IMR-90 (cell line): ENCODE results near the gene CCL5. TPM values are rescaled to one million over a fixed set of nuclear protein-coding genes. Genes with fewer than 3 reads are reported as not detected.

Source experiments
- microRNA-seq, 2 experiments: library from miRNA; stranded (forward) in 1 of 2; unstranded in 1 of 2; fragments of 10-50 nt in 1 of 2; fragments of <30 nt in 1 of 2; gene quantifications in 1 of 2; microRNA quantifications in 1 of 2; one replicate each; pipeline versions ENCODE3 to v1.1.0; 2013 to 2020; ENCODE audit not compliant: insufficient read depth in 1 of 2, insufficient read length in 1 of 2, unreplicated experiment in 1 of 2
- polyA plus RNA-seq, 3 experiments: library from polyadenylated mRNA; depleted of rRNA; stranded (reverse); fragments of >200 nt; gene quantifications; 2 replicates each; pipeline ENCODE4 v1.2.3, GENCODE V29; 2012; ENCODE audit warnings: low replicate concordance in 1 of 3
- small RNA-seq, 5 experiments: library from RNA; depleted of rRNA; stranded (forward); fragments of <200 nt; gene quantifications; one replicate each; pipeline ENCODE3, GENCODE V24; 2012
- total RNA-seq: library from RNA; depleted of rRNA; stranded (reverse); fragments of >200 nt; gene quantifications from 2 replicates; pipeline ENCODE4 v1.2.3, GENCODE V29; 2012; rRNA removed

The CCL5 gene
- total and polyA plus RNA-seq, 2 of the 4 experiments (the other 2 are of a cell fraction), result not detected

Small RNAs within 50 kb of the gene (microRNA-seq; reads per million reads assigned to microRNA genes)
- 9.3 reads per million for gene RF00100 (ENCODE audit: insufficient read depth, insufficient read length)

Small RNAs within 50 kb of the gene (small RNA-seq; reads per million reads assigned to genes)
- gene RF00100, result 4.5 to 50.6 (median 30.1) reads per million in 5 experiments

Other genes with a start within 250 kb of the CCL5 start
- 3.6 and 4.7 TPM in 2 replicates for gene RASL10B, start 148.7 kb downstream of the CCL5 start, total RNA-seq
- gene RASL10B, start 148.7 kb downstream of the CCL5 start, polyA plus RNA-seq (2012; rRNA removed), result 4.1 and 4.4 TPM in 2 replicates
- not detected in 2 replicates for gene GAS2L2, start 127.1 kb downstream of the CCL5 start, total RNA-seq
- 0.02 and 0.03 TPM in 2 replicates for gene GAS2L2, start 127.1 kb downstream of the CCL5 start, polyA plus RNA-seq (2012; rRNA removed)
- not detected in 2 replicates for gene C17orf50, start 119.5 kb downstream of the CCL5 start, total RNA-seq
- gene C17orf50, start 119.5 kb downstream of the CCL5 start, polyA plus RNA-seq (2012; rRNA removed), result not detected in 2 replicates
- 0.18 TPM in 1 of 2 replicates, not detected in the other for gene MMP28, start 84.7 kb downstream of the CCL5 start, total RNA-seq
- not detected in 2 replicates for gene MMP28, start 84.7 kb downstream of the CCL5 start, polyA plus RNA-seq (2012; rRNA removed)
- gene TAF15, start 70.9 kb downstream of the CCL5 start, total RNA-seq, result 46.8 and 47.2 TPM in 2 replicates
- 69.8 and 98.0 TPM in 2 replicates for gene TAF15, start 70.9 kb downstream of the CCL5 start, polyA plus RNA-seq (2012; rRNA removed)
- gene HEATR9, start 11.5 kb downstream of the CCL5 start, total RNA-seq, result not detected in 2 replicates
- gene HEATR9, start 11.5 kb downstream of the CCL5 start, polyA plus RNA-seq (2012; rRNA removed), result not detected in 2 replicates
- gene RDM1, start 50.4 kb upstream of the CCL5 start, total RNA-seq, result 0.18 TPM in 1 of 2 replicates, not detected in the other
- not detected in 2 replicates for gene RDM1, start 50.4 kb upstream of the CCL5 start, polyA plus RNA-seq (2012; rRNA removed)
- not detected in 2 replicates for gene LYZL6, start 63.4 kb upstream of the CCL5 start, total RNA-seq
- gene LYZL6, start 63.4 kb upstream of the CCL5 start, polyA plus RNA-seq (2012; rRNA removed), result not detected in 2 replicates
- not detected in 2 replicates for gene CCL16, start 101.1 kb upstream of the CCL5 start, total RNA-seq
- gene CCL16, start 101.1 kb upstream of the CCL5 start, polyA plus RNA-seq (2012; rRNA removed), result not detected in 2 replicates
- gene CCL14, start 106.4 kb upstream of the CCL5 start, total RNA-seq, result not detected in 2 replicates
- not detected in 2 replicates for gene CCL14, start 106.4 kb upstream of the CCL5 start, polyA plus RNA-seq (2012; rRNA removed)
- not detected in 2 replicates for gene CCL15, start 121.2 kb upstream of the CCL5 start, total RNA-seq
- gene CCL15, start 121.2 kb upstream of the CCL5 start, polyA plus RNA-seq (2012; rRNA removed), result not detected in 2 replicates
- gene CCL23, start 137.6 kb upstream of the CCL5 start, total RNA-seq, result not detected in 2 replicates
- not detected in 2 replicates for gene CCL23, start 137.6 kb upstream of the CCL5 start, polyA plus RNA-seq (2012; rRNA removed)
- not detected in 2 replicates for gene CCL18, start 183.9 kb upstream of the CCL5 start, total RNA-seq
- not detected in 2 replicates for gene CCL18, start 183.9 kb upstream of the CCL5 start, polyA plus RNA-seq (2012; rRNA removed)
- gene CCL3, start 209.8 kb upstream of the CCL5 start, total RNA-seq, result not detected in 2 replicates
- not detected in 2 replicates for gene CCL3, start 209.8 kb upstream of the CCL5 start, polyA plus RNA-seq (2012; rRNA removed)
- gene CCL4, start 223.5 kb upstream of the CCL5 start, total RNA-seq, result not detected in 2 replicates
- gene CCL4, start 223.5 kb upstream of the CCL5 start, polyA plus RNA-seq (2012; rRNA removed), result not detected in 2 replicates